Measurements from ENCODE around the gene YKT6. TPM values are rescaled to one million over a fixed set of nuclear protein-coding genes. Genes with fewer than 3 reads are reported as not detected.
"Not testable (repeated sequence)": the region's sequence is repeated elsewhere in the genome, so short reads cannot be mapped to it uniquely, and the experiment has no call there.

Gene YKT6
- total RNA-seq, 1 donor from 2014 or later, result 77.4 TPM

GRCh38 chr7:44171901-44172300 is 28.9 kb upstream of the YKT6 start:
- DNase-seq (ENCODE audit: low spot score), result peak; percentile 18

DNA sequence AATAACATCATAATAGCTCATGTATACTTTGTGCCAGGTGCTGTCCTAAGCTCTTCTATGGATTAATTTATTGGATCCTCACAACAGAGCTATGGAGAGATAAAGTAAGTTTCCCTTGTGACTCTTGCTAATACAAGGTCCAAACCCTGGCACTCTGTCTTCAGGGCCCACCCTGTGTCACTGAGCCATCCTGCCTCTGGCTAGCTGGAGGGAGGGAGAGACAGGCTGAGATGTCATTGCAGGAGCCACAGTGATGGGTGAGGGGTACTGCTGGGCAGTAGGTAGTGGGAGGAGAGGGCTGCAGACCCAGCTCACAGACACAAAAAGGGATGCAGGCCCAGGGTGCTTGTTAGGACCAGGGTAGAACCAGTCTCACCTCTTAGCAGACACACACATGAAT is 28.4 kb upstream of the YKT6 start:
- peak; percentile 39 for DNase-seq (ENCODE audit: low spot score)

DNA sequence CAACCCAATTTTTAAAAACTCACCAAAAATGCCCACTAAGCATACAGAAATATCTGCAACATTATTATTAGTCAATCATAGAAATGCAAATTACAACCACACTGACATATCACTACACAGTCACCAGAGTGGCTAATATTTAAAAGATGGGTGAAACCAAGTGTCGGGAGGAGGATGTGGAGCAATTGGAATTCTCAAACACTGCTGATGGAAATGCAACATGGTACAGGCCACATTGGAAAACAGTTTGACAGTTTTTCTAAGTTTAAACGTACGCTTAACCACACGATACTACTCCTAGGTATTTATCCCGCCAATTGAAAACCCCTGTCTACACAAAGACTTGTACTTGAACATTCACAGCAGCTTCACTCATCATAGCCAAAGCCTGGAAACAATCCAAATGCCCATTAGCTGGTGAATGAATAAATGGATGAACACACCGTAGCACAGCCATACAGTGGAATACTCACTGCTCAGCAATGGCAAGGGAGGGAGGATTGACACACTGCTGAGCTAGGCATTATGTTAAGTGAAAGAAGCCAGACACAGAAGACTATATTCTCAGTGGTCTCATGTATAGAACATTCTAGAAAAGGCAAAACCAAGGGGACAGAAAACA is 27.9 kb upstream of the YKT6 start:
- DNase-seq (ENCODE audit: low spot score), result peak; percentile 1

- peak; percentile 45 for DNase-seq (ENCODE audit: low spot score)
Observed at GRCh38 chr7:44173911-44174693, 26.7 kb upstream of the YKT6 start.

GRCh38 chr7:44174694-44174948 is 26.2 kb upstream of the YKT6 start:
- not testable (repeated sequence) for DNase-seq (ENCODE audit: low spot score)

GRCh38 chr7:44175730-44176129 is 25.0 kb upstream of the YKT6 start:
- peak; percentile 53 for DNase-seq (ENCODE audit: low spot score)

- peak; percentile 82 for DNase-seq (ENCODE audit: low spot score)
Observed at GRCh38 chr7:44176486-44176885, 24.3 kb upstream of the YKT6 start.

DNA sequence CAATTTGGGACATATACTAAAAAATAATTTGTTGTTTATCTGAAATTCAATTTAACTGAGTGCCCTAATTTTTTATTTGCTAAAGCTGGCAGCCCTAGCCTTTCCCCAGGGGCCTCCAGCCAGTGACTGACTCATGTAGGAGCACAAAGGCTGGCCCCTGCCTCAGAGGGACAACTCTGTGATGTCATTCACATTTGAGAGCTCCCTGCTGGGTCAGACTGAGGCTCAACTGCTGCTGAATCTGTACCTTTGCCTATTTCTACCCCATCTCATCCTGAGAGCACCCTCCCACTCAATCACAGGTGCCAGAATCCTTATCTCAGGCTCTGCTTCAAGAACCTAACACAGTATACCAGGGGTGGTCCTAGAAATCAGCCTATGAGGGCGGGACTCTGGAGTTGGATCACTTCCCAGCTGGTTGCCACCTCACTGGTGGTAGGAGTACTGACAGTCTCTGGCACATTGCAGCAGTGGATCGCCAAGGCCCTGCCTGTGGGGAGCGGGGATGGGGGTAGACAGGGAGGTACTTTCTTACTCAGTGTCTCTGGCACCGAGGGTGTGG is 23.1 kb upstream of the YKT6 start:
- DNase-seq (ENCODE audit: low spot score), result peak; percentile 68

DNA sequence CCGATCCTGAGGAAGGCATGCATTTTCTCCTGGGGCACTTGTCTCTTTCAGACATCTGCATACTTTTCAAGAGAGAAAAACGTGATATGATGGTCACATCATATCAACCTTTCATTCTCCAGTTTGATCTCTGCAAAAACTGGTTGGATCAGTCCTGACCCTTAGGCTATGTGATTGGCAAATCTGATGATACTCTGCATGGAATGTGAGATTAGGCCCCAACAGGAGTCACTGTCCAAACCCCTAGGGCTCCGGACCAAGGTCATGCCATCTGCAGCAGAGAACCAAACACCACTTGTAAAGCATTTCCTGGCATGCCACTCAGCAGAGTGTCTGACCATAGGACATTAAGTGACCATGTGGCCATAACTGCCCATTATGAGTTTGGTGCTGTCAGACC is 20.1 kb upstream of the YKT6 start:
- no peak for DNase-seq (ENCODE audit: low spot score)

DNA sequence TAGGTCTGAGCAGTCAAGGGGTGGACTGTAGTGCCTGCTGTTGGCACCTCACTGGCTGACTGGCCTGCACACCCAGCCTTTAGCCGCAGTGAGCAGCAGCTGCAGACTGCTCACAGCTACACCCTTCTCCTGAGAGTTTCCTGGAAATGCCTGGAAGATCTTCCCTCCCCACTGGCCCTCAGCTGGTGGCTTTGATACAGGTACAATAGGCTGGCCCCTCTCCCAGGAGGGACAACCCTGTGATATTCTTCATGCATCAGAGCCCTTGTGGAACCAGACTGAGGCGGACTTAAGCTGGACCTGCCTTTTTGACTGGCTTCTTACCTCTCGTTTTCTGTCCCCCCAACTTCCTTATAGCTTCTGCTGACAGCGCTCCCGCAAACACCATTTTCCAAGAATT is 18.0 kb upstream of the YKT6 start:
- peak; percentile 26 for DNase-seq (ENCODE audit: low spot score)

GRCh38 chr7:44183386-44183785 is 17.4 kb upstream of the YKT6 start:
- DNase-seq (ENCODE audit: low spot score), result no peak

DNA sequence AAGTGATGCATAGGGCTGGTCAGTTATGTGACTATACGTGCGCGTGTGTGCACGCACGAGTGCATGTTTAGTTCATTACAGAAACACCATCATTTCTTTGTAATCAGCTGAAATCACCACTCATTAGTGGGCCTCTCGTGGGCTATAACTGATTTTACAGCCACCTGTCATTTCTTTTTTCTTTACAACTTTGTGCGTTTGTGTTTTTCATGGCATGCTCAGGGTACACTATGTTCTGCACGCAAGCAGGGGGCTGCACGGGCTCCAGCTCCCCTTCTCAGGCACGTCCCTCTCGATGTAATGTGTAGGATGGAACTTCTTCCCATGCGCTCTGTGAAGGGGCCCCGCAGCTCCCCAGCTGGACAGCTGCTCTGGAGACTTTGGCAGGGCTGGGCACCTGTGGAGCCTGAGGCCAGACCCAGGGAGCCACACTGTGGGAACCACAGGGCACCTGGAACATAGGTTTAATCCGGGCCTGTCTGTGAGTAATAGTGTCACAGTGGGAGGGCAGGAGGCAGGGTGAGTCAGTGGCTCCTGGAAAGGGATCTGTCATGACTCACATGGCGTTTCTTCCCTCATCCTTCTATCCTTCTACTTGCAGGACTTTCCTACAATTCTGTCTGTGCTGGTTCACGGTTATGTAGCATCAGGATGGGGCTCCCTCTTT is 16.4 kb upstream of the YKT6 start:
- peak; percentile 77 for DNase-seq (ENCODE audit: low spot score)

DNA sequence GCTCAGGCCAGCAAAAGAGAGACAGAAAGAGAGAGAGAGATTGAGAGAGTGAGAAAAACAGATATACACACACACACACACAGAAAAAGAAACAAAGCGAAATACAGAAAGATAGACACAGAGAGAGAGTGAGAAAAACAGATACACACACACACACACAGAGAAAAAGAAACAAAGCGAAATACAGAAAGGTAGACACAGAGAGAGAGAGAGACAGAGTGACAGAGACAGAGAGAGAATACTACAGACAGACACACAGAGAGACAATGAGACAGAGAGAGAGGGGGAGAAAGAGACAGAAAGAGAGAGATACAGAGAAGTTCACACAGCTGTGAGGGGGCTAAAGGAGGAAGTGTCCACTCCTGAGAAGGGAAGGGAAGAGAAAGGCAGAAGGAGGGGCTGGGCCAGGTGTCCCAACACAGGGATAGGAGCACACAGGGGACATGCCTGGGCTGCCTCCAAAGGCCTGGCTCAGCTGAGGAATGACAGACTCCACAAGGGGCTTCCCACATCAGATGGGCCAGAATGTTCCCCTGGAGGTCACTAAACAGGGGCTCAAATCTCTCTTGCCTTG is 15.8 kb upstream of the YKT6 start:
- peak; percentile 62 for DNase-seq (ENCODE audit: low spot score)

DNA sequence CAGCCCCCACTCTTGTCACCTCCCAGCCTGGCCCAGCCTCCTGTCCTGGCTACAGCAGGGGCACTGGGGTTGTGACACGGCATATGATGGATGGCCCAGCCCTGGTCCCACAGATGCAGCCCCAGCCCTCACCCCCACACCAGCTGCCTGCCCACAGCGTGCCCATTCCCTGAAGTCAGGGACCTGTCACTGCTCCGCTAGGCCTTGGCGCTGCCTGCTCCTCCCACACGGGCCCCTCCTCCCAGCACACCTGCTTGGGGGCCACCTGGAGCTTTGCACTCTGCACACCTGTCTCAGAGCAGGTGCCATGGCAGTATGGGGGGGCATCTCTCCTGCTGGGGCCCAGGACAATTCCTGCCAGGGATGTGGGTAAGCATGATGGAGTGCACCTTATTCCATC is 15.0 kb upstream of the YKT6 start:
- peak; percentile 77 for DNase-seq (ENCODE audit: low spot score)

DNA sequence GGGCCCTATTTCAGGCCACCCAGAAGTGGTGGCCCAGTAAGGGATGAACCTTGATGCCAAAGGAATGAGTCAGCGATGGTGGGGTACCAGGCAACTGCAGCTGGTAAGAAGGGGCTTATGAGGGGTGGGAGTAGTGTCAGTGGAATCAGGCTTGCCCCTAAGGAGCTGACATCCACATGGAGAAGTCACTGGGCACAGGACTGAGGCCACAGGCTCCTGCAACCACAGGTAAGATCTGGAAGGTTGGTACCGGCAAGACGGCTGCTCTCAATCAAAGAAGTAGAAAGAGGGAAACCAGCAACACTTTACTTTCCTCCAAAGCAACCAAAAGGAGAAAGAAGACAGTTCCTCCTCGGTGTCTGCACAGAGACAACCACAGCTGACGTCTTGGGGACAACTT is 14.0 kb upstream of the YKT6 start:
- DNase-seq (ENCODE audit: low spot score), result peak; percentile 49

DNA sequence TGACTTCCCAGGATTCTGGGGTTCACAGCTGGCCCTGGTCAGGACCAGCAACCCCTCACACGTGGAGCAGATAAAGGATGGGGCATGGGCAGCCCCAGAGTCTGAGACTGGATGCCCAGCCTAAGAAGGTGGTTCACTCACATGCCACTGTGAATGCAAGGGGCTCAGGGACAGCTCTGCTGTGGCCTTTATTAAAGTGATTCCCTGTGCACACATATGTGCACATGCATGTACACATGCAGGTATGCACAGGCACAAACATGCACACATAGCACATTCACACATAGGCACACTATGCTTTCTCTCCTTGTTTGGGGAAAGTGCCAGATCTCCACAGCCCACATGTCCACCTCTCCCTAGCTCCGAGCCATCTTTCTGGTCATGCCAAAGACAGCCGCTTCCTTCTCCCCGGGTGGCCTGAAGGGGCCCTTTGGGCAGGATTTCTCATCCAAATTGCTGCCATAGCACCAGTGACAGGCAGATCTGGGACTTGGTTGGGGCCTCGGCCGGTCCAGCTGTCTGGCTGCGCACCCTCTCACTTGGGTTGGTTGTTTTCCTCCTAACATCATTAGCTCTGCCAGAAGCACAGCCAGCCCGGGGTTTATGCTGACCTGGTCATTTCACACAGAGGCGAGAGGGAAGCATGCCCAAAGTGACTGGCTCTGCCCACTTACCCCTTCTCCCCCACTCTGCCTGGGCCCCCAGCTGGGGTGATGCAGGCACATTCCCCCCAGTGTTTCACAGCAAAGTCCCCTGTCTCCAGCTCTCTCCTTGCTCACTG is 13.0 kb upstream of the YKT6 start:
- DNase-seq (ENCODE audit: low spot score), result peak; percentile 85

GRCh38 chr7:44188480-44189225 is 12.1 kb upstream of the YKT6 start:
- peak; percentile 39 for DNase-seq (ENCODE audit: low spot score)

DNA sequence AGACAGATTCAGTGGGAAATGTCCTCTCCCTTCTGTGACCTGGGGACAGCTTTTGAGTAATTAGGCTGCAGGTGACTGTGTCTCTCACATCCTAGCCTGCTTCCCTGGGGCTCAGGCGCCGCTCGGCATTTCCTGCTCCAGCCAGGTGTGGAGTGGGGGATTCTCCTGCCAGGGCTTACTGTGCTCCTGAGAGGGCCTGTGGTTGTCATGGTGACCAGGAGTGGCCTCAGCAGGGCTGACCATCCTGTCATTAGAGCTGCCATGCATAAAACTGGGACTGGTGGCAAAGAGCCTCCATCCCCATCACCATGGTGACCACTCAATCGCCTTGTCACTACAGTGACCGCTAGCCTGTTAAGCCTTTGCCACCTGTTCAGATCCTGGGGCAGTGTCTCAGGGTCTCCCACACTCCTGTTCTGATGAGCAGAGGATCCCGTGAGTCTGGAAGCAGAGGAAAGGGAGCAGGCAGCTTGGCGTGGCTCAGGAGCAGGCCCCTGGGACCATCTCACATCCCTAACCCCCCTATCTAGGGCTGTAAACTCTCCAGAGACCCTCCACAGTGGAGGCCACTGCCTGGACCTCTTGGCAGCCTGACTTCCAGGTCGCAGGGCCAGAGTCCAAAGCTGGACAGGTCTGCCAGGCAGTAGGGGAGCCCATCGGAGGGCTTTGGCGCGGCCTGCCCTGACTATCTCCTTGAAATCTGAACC is 11.3 kb upstream of the YKT6 start, which contains the start of gene GCK:
Gene GCK, minus strand, starts transcription at position 154 of the 707 bp plus-strand sequence. CDS start 486 bp downstream, outside the sequence.
- peak; percentile 55 for DNase-seq (ENCODE audit: low spot score)

- DNase-seq (ENCODE audit: low spot score), result peak; percentile 87
Observed at GRCh38 chr7:44189993-44190872, 10.5 kb upstream of the YKT6 start.

Data from mesenteric fat pad (tissue), 1 donor.